SK-N-SH (cell line): ENCODE data around the gene PAF1. TPM values are rescaled to one million over a fixed set of nuclear protein-coding genes. Genes with fewer than 3 reads are reported as not detected.

Source experiments
- CTCF ChIA-PET: fragments of 300-600, 350-600 bp; formaldehyde crosslinking; extraction: SDS; loops from one replicate; lab custom pipeline; 2021; lab: Yijun Ruan, JAX
- POLR2A ChIA-PET: fragments of 350-600 bp; sonication (Branson Sonifier 250); formaldehyde crosslinking; extraction: SDS; loops from one replicate; lab custom pipeline; 2020; ENCODE audit warnings: antibody characterized with exemption, inconsistent platforms; lab: Yijun Ruan, JAX
- DNase-seq: peaks from one replicate; pipeline ENCODE4 v3.0.0; 2012
- H2AFZ ChIP-seq: fragments of 200-600 bp; sonication (generic); 2 replicates; pipeline ENCODE4 v1.8.1; 2016; ENCODE audit warnings: antibody characterized with exemption, mild to moderate bottlenecking, low read depth
- H3F3A ChIP-seq: fragments of 200-600 bp; sonication (generic); replicated peaks from 2 replicates; pipeline ENCODE3; 2016; ENCODE audit warnings: antibody characterized with exemption, mild to moderate bottlenecking; ENCODE audit not compliant: insufficient read depth
- H3K27ac ChIP-seq, 2 experiments: fragments of 200-500 bp in 1 of 2; fragments of 200-600 bp in 1 of 2; sonication (Bioruptor generic) in 1 of 2; sonication (generic), shearing (Covaris generic) in 1 of 2; 2 replicates each; pipeline versions ENCODE4 v1.5.1 to v1.6.1; 2014 to 2016; ENCODE audit warnings: low read depth in 2 of 2, inconsistent platforms in 1 of 2, low read length in 1 of 2, mild to moderate bottlenecking in 1 of 2, mixed read lengths in 1 of 2
- H3K27me3 ChIP-seq: fragments of 200-600 bp; sonication (generic), shearing (Covaris generic); 2 replicates; pipeline ENCODE4 v1.6.1; 2016; ENCODE audit warnings: mixed run types; ENCODE audit not compliant: insufficient read depth
- H3K36me3 ChIP-seq, 2 experiments: fragments of 200-500 bp in 1 of 2; fragments of 200-600 bp in 1 of 2; sonication (Bioruptor generic) in 1 of 2; sonication (generic) in 1 of 2; replicated peaks in 1 of 2; 2 replicates each; pipeline versions ENCODE3 to v1.5.1; 2014 to 2016; ENCODE audit warnings: low read length in 1 of 2, mild to moderate bottlenecking in 1 of 2; ENCODE audit not compliant: insufficient read depth in 2 of 2, control insufficient read depth in 1 of 2
- H3K4me1 ChIP-seq, 2 experiments: fragments of 200-500 bp in 1 of 2; fragments of 200-600 bp in 1 of 2; sonication (Bioruptor generic) in 1 of 2; sonication (generic), shearing (Covaris generic) in 1 of 2; 2 replicates each; pipeline versions ENCODE4 v1.5.1 to v1.6.1; 2014 to 2016; ENCODE audit warnings: low read depth in 1 of 2, low read length in 1 of 2, mixed run types in 1 of 2; ENCODE audit not compliant: insufficient read depth in 2 of 2, control insufficient read depth in 1 of 2
- H3K4me2 ChIP-seq: fragments of 200-600 bp; sonication (generic), shearing (Covaris generic); 2 replicates; pipeline ENCODE4 v1.6.1; 2017; ENCODE audit warnings: mixed run types
- H3K4me3 ChIP-seq, 2 experiments: fragments of 200-500 bp in 1 of 2; fragments of 200-600 bp in 1 of 2; sonication (Bioruptor generic) in 1 of 2; sonication (generic), shearing (Covaris generic) in 1 of 2; 2 replicates each; pipeline versions ENCODE4 v1.5.1 to v1.8.1; 2014 to 2016; ENCODE audit warnings: low read depth in 2 of 2, inconsistent platforms in 1 of 2, low read length in 1 of 2, mild to moderate bottlenecking in 1 of 2, mixed read lengths in 1 of 2, moderate library complexity in 1 of 2
- H3K79me2 ChIP-seq: fragments of 200-600 bp; sonication (generic); 2 replicates; pipeline ENCODE4 v1.8.1; 2017; ENCODE audit warnings: mild to moderate bottlenecking; ENCODE audit not compliant: insufficient read depth
- H3K9ac ChIP-seq: fragments of 200-600 bp; sonication (generic); 2 replicates; pipeline ENCODE4 v1.6.1; 2017; ENCODE audit warnings: mixed run types
- H3K9me2 ChIP-seq: fragments of 200-600 bp; sonication (generic); 2 replicates; pipeline ENCODE4 v1.6.1; 2017; ENCODE audit warnings: mixed run types
- H3K9me3 ChIP-seq: fragments of 200-600 bp; sonication (generic); 2 replicates; pipeline ENCODE4 v1.6.1; 2017; ENCODE audit warnings: mixed run types, mild to moderate bottlenecking, moderate library complexity
- H4K20me1 ChIP-seq: fragments of 200-600 bp; sonication (generic); 2 replicates; pipeline ENCODE4 v1.6.1; 2017; ENCODE audit warnings: mild to moderate bottlenecking, mixed run types; ENCODE audit not compliant: insufficient read depth
- CHD2 ChIP-seq: fragments of 150-350 bp; IDR thresholded peaks from 2 replicates; pipeline ENCODE4 v1.6.1; 2018; ENCODE audit warnings: low read length; ENCODE audit not compliant: partially characterized antibody
- MXI1 ChIP-seq: IDR thresholded peaks from 2 replicates; pipeline ENCODE4 v1.6.1; 2012; ENCODE audit warnings: mild to moderate bottlenecking, low read depth, low read length, improper control_type of control experiment
- NRF1 ChIP-seq: IDR thresholded peaks from 2 replicates; pipeline ENCODE4 v1.6.1; 2012; ENCODE audit warnings: low read depth, mild to moderate bottlenecking, low read length
- POLR2AphosphoS5 ChIP-seq: IDR thresholded peaks from 2 replicates; pipeline ENCODE4 v1.6.1; 2012; ENCODE audit warnings: low read depth, low read length
- RCOR1 ChIP-seq: fragments of 150-350 bp; IDR thresholded peaks from 2 replicates; pipeline ENCODE4 v1.6.1; 2017; ENCODE audit warnings: antibody characterized with exemption, low read length
- REST ChIP-seq: IDR thresholded peaks from 2 replicates; pipeline ENCODE4 v1.6.1; 2012; ENCODE audit warnings: mild to moderate bottlenecking, low read depth, low read length, moderate library complexity
- RFX5 ChIP-seq: IDR thresholded peaks from 2 replicates; pipeline ENCODE4 v1.6.1; 2012; ENCODE audit warnings: mild to moderate bottlenecking, improper control_type of control experiment, low read length
- SIN3A ChIP-seq: IDR thresholded peaks from 2 replicates; pipeline ENCODE4 v1.6.1; 2012; ENCODE audit warnings: low read depth, mild to moderate bottlenecking, low read length, moderate library complexity, borderline replicate concordance
- SMC3 ChIP-seq: IDR thresholded peaks from 2 replicates; pipeline ENCODE4 v1.6.1; 2012; ENCODE audit warnings: low read depth, low read length, improper control_type of control experiment
- TAF1 ChIP-seq: IDR thresholded peaks from 2 replicates; pipeline ENCODE4 v1.6.1; 2012; ENCODE audit warnings: low read depth, mild to moderate bottlenecking, low read length, moderate library complexity, borderline replicate concordance
- WGBS: methylation state at CpG from one replicate; pipeline ENCODE4 v1.1.6; 2017; ENCODE audit warnings: low lambda C conversion rate; 5-methylcytosine and 5-hydroxymethylcytosine counted together
- polyA plus RNA-seq, 3 experiments: library from polyadenylated mRNA; depleted of rRNA; stranded (reverse); fragments of >200 nt; gene quantifications; 2 replicates each; pipeline ENCODE4 v1.2.3, GENCODE V29; 2012
- TF ChIP-seq, protein P1 (sequence below): IDR thresholded peaks from 2 replicates; pipeline ENCODE4 v1.4.0; 2012; ENCODE audit warnings: low read depth

Gene PAF1
- polyA plus RNA-seq, 1 of the 3 experiments (the other 2 are of a cell fraction): 65.3 TPM

- Histone ChIP-seq H2AFZ (no peak overlapping the region), H3K4me3 (no peak overlapping the region), H3K4me2 (no peak overlapping the region), H3K27ac (no peak overlapping the region), H3K36me3 (peaks cover 18% of the 10 kb centered on the region in 2 experiments), H3K4me1 (peaks cover 7 to 16% of the 10 kb centered on the region in 2 experiments; a peak in 2 of 4 replicates), H3K9me3 (no peaks in the 10 kb centered on the region), H3K9me2 (no peaks in the 10 kb centered on the region), H3F3A (peaks cover 15% of the 10 kb centered on the region), H4K20me1 (peaks cover 10% of the 10 kb centered on the region; the same call in 1 of the 2 replicates), H3K9ac (no peak overlapping the region), H3K27me3 (no peaks in the 10 kb centered on the region), H3K79me2 (peaks cover 48% of the 10 kb centered on the region)
- CTCF ChIA-PET: interaction anchor here (1.2 to 1.9 kb wide), 2 partner anchors 20 to 57 kb away, joined by 3 to 5 read pairs; no protein-coding TSS in a partner anchor
- WGBS: 96% methylated on average over 24 of the region's 30 CpGs
- POLR2A ChIA-PET: interaction anchor here (2.1 kb wide), 1 partner anchor 18 kb away, joined by 12 read pairs; the partner anchor contains the start of gene RPS16
- no peak for DNase-seq
- TF ChIP-seq CHD2 (no peak), NRF1 (no peak), SIN3A (no peak), TAF1 (no peak)
- TF ChIP-seq, protein P1, sequence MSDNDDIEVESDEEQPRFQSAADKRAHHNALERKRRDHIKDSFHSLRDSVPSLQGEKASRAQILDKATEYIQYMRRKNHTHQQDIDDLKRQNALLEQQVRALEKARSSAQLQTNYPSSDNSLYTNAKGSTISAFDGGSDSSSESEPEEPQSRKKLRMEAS: no peak
- TF ChIP-seq, all 33 proteins: peak for 0
Observed at GRCh38 chr19:39417463-39418181, 26.7 kb upstream of the PAF1 start.

DNA sequence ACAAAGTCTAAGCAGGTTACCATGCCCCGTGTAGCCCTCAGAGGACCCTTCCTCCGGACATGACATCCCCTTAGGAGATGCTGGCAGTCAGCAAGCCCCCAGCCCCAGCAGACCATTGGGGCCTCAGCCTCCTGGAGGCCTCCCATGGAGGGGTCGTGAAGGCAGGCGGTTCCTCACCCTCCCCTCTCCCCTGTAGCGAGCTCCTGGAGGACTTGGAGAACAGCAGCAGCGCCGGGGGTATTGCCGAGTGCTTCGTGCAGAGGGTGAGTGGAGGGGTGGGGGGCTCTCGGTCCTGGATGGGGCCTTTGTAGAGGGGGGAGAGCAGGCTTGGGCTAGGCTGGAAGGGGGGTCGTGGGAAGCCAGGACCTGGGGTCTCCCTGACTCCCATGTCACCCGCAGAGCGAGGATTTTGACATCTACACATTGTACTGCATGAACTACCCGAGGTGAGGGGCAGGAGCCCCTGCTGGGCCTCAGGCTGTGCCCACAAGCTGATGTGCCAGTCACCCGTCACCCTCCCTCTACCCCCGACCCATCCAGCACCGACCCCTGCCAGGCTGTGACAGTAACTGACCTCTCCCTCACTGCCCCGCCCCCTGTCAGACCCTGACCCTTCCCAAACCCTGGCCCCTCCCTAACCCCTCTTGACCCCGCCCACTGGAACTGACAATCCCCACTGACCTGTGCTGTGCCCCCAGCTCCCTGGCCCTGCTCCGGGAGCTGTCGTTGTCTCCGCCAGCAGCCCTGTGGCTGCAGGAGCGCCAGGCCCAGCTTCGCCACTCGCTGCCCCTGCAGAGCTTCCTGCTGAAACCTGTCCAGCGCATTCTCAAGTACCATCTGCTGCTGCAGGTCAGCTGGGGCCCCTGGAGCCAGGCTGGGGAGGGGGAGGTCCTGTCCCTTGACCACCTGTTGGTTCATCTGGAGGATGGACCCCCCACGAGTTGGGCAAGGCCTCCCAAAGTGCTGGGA is 25.5 kb upstream of the PAF1 start:
- ChIA-PET POLR2A (interaction anchor here (0.9 to 1.1 kb wide), 2 partner anchors 12 to 20 kb away, joined by 3 to 4 read pairs; partner anchors contain the start of gene RPS16), CTCF (interaction anchor here (0.9 to 1.9 kb wide), 3 partner anchors 16 to 58 kb away, joined by 3 to 5 read pairs (median 4); no protein-coding TSS in a partner anchor)
- no peak for DNase-seq
- no peak overlapping the region for H3K9ac ChIP-seq
- peaks cover 8 to 18% of the 10 kb centered on the region in 2 experiments; a peak in 3 of 4 replicates for H3K4me1 ChIP-seq
- no peak for TF ChIP-seq TAF1
- no peak for TF ChIP-seq POLR2AphosphoS5
- TF ChIP-seq RFX5: no peak
- TF ChIP-seq MXI1: no peak
- TF ChIP-seq SMC3: no peak
- no peak for TF ChIP-seq REST
- TF ChIP-seq RCOR1: no peak
- H3K27me3 ChIP-seq: no peaks in the 10 kb centered on the region
- 93% methylated on average over 20 of the region's 27 CpGs for WGBS
- peaks cover 10% of the 10 kb centered on the region; the same call in 1 of the 2 replicates for H4K20me1 ChIP-seq
- no peak overlapping the region for H3K4me3 ChIP-seq
- H3K27ac ChIP-seq: no peak overlapping the region
- H3K4me2 ChIP-seq: no peak overlapping the region; the same call in 1 of the 2 replicates
- H3K9me2 ChIP-seq: no peaks in the 10 kb centered on the region
- no peak overlapping the region for H2AFZ ChIP-seq
- peaks cover 22% of the 10 kb centered on the region for H3F3A ChIP-seq
- peaks cover 49% of the 10 kb centered on the region for H3K79me2 ChIP-seq
- peaks cover 16 to 18% of the 10 kb centered on the region in 2 experiments for H3K36me3 ChIP-seq
- no peaks in the 10 kb centered on the region for H3K9me3 ChIP-seq
